Erythroblast (primary cell): ENCODE measurements around the gene ZFP36L1.

Experiments used
- DNase-seq, 2 experiments: peaks; one replicate each; lab custom pipeline; 2025; lab: John Stamatoyannopoulos, UW
- GATA1 ChIP-seq: IDR thresholded peaks from 2 replicates; pipeline ENCODE4 v1.6.1; 2011; ENCODE audit warnings: low read depth, mild to moderate bottlenecking, control low read depth, low read length, moderate library complexity
- POLR2A ChIP-seq: IDR thresholded peaks from 2 replicates; pipeline ENCODE4 v1.6.1; 2011; ENCODE audit warnings: mild to moderate bottlenecking, low read length

The ZFP36L1 gene

GRCh38 chr14:68792979-68793733 lies at the start of gene ZFP36L1:
ZFP36L1 (minus strand) TSS chr14:68793067; CDS start chr14:68792938, 129 bp downstream.
- peak; percentile 96 to 97 for DNase-seq

GRCh38 chr14:68842298-68842697 lies 49.4 kb upstream of the ZFP36L1 start:
- TF ChIP-seq GATA1, result no peak
- TF ChIP-seq POLR2A, result no peak
- DNase-seq, result no peak

More at GRCh38 chr14:68792979-68793733, at the start of gene ZFP36L1:
- peak; percentile 91 for TF ChIP-seq POLR2A
- TF ChIP-seq GATA1, result no peak

DNA sequence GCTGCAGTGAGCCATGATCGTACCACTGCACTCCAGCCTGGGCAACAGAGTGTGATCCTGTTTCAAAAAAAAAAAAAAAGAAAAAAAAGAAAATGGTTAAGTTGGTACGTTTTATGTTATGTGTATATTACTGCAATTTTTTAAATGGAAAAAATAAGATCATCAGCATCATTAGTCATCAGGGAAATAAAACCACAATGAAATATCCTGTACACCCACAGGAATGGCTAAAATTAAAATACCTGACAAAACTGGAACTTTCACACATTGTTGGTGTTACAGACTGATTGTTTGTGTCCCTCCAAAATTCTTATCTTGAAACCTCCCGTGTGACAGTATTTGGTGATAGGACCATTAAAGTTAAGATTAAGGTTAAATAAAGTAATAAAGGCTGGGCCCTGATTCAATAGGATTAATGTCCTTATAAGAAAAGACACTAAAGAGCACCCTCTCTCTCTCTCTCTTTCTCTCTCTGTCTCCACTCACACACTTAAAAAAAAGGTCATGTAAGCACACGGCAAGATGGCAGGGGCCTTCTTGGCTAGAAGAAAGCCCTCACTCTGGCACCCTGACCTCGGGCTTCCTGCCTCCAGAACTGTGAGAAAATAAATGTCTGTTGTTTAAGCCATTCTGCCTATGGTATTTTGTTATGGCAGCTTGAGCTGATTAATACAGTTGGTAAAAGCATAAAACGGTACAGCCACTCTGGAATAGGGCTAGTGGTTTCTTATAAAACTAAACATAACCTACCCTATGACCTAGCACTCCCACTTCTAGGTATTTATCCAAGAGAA lies 48.3 kb upstream of the ZFP36L1 start:
- TF ChIP-seq GATA1 (no peak), POLR2A (no peak)
- DNase-seq, result no peak

DNA sequence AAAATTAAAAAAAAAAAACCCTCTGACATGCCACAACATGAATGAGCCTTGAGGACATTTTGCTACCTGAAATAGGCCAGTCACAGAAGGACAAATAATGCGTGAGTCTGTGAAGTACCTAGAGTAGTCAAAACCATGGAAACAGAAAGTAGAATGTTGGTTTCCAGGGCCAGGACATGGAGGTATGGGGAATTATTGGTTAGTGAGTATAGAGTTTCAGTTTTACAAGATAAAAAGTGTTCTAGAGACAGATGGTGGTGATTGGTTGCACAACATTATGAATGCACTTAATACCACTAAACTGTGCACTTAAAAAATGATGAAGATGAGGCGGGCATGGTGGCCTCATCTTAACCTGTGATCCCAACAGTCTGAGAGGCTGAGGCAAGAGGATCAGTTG lies 47.6 kb upstream of the ZFP36L1 start:
- TF ChIP-seq POLR2A, result no peak
- no peak for TF ChIP-seq GATA1

GRCh38 chr14:68836082-68836481 lies 43.2 kb upstream of the ZFP36L1 start:
- no peak for DNase-seq
- TF ChIP-seq POLR2A (no peak), GATA1 (no peak)

More for the DNA sequence above, 47.6 kb upstream of the ZFP36L1 start:
- DNase-seq, result no peak

- no peak for TF ChIP-seq GATA1
- TF ChIP-seq POLR2A, result no peak
- no peak for DNase-seq
These were observed 41.9 kb upstream of the ZFP36L1 start for GRCh38 chr14:68834816-68835215.

DNA sequence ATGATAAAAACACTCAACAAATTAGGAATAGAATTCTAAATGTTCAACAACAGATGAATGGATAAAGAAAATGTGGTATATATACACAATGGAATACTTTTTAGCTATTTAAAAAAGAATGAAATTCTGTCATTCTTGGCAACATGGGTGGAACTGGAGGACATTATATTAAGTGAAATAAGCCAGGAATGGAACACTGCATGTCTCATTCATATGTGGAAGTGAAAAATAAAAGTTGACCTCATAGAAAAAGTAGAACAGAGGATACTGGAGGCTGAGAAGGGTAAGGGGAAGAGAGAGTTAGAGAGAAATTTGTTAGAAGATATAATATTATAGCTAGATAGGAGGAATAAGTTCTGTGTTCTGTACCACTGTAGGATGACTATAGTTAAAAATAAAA lies 35.8 kb upstream of the ZFP36L1 start:
- no peak for DNase-seq
- no peak for TF ChIP-seq POLR2A
- TF ChIP-seq GATA1, result no peak

DNA sequence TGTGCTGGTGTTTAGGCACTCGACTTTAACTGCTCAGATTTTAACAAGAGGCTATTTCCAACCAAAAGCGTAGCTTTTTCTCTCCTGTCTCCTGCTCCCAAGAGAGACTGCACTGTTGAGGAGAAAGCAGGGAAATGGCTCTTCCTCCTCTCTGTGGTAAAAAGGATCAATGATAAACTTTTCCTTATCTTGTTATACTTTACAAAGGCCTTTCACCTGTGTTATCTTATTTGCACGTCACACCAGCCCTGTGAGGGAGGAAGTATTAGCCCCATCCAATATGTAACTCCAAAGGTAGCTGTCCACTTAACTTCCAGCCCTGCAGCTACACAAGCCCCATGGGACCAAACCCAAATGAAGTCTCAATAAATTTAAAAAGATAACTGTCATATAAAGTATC lies 32.9 kb upstream of the ZFP36L1 start:
- DNase-seq, result no peak
- TF ChIP-seq GATA1, result no peak
- no peak for TF ChIP-seq POLR2A

DNA sequence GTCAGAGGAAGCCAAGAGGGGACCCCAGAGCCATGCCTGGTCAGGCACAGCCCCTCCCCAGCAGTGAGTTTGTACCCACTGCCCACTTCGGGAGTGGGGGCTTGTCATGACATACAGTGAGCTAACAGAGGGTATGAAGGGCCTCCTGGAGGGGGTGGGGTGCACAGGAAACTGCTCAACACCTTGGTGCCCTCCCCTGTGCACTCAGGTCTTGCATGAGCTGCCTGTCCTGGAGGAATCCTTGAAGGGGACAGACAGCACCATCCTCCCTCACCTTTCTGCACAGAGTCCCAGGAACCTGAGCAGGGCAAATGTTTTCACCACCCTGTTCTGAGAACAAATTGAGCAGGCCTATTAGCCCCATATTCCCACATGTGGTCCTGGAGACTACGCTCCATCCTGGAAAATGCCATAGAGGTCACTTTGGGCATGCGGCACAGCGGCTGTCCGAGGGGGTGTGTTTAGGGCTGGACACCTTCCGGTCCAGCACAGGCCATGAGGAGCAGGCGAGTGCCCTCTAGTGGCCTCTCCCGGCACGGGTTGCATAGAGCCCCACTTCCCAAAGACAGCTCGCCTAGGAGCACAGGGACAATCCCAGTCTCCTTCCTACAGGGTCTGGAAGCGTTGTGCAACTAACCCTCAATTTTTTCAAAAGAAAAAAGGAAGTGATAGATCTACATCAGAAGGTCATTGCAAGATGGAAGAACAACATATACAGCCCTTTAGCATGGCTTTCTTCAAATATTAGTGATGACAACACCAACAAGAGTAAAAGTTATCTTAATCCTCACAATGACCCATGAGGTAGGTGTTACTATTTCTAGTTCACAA lies 31.9 kb upstream of the ZFP36L1 start:
- DNase-seq, result peak; percentile 64 to 75
- TF ChIP-seq POLR2A (no peak), GATA1 (no peak)

- TF ChIP-seq POLR2A (no peak), GATA1 (no peak)
- DNase-seq, result no peak
These were observed 31.3 kb upstream of the ZFP36L1 start for GRCh38 chr14:68824207-68824516.

DNA sequence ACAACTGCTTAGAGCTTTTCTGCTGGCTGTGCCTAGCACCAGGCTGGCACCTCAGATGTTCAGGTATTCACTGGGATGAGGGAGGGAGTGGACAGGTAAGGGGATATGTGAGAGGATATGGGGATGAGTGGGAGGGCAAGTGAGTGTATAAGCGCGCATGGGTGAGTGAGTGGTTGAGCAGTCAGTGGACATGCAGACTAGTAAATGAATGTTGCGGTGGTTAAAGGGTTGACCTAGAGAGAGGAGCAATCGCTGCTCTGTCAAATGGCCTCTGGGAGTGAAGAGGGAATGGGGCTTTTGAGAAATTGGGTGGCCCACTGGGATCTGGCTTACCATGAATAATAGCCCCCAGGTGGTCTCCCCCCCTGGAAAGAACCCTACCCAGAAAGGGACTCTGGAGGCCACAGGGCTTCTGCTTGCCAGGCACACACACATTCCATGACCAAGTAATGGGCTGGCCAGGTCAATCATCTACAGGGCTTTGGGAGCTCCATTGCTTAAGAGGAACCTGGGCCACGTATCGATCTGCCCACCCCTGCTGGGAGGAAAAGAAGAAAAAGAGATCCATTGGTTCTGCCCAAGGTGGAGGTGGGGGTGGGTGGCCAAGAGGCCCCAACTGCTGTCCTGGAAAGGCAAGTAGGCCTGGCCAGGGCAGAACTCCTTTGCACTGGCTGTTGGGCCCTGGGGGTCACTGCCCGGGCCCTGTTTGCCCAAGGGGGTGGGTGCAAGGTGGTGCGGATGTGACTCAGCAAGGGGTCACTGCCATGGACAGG lies 30.8 kb upstream of the ZFP36L1 start:
- DNase-seq, result no peak
- TF ChIP-seq GATA1, result no peak
- no peak for TF ChIP-seq POLR2A

- TF ChIP-seq GATA1 (no peak), POLR2A (no peak)
- no peak for DNase-seq
These were observed 30.1 kb upstream of the ZFP36L1 start for GRCh38 chr14:68822926-68823325.

DNA sequence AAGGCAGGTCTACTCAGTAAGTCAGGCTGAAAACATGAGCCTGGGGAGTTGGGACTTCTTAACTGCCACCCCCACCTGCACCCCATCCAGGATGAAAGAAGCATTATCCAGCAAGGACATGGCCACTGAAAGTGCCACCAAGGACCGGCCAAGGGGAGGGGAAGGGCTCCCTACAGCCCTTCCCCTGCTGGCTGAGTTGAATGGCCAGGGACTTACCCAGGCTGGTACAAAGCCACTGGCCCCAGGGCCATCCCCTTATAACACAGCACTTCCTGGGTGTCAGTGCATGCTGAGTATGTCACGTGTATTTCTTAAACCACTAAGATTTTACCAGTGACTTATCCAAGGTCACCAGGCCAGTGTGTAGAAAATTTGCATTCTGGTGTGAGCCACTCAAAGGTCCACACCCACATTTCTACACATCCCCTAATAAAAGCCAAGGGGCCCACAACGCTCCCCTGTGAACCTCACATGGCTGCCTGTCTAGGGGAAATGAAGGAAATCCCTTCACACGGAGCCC lies 29.3 kb upstream of the ZFP36L1 start:
- TF ChIP-seq GATA1, result no peak
- no peak for TF ChIP-seq POLR2A
- no peak for DNase-seq
